Epithelial cell of esophagus (primary cell): ENCODE measurements around the gene IRGQ.

Source experiments
- DNase-seq: peaks from one replicate; pipeline ENCODE4 v3.0.0; 2010; ENCODE audit warnings: low read depth
- H3K4me3 ChIP-seq: 2 replicates; pipeline ENCODE4 v1.5.1; 2011; ENCODE audit warnings: mild to moderate bottlenecking, low read length, control low read depth
- CTCF ChIP-seq: IDR thresholded peaks from 2 replicates; pipeline ENCODE4 v1.5.1; 2011; ENCODE audit warnings: low read depth, mild to moderate bottlenecking, low read length, control low read depth, inconsistent platforms; ENCODE audit not compliant: insufficient read depth; ENCODE audit errors: missing control alignments

The IRGQ gene

GRCh38 chr19:43541920-43542650, 53.8 kb downstream of the IRGQ start:
- DNase-seq, result no peak
- TF ChIP-seq CTCF, result no peak

GRCh38 chr19:43540381-43540780, 55.6 kb downstream of the IRGQ start:
- no peak for TF ChIP-seq CTCF
- no peak for DNase-seq
- H3K4me3 ChIP-seq, result no peak overlapping the region

More at GRCh38 chr19:43541920-43542650, 53.8 kb downstream of the IRGQ start:
- no peak overlapping the region for H3K4me3 ChIP-seq

GRCh38 chr19:43538922-43539321, 57.0 kb downstream of the IRGQ start:
- no peak for TF ChIP-seq CTCF
- H3K4me3 ChIP-seq, result no peak overlapping the region
- DNase-seq, result no peak

- peak; percentile 57 for DNase-seq
- TF ChIP-seq CTCF, result peak; percentile 65
- H3K4me3 ChIP-seq, result no peak overlapping the region
Observed at GRCh38 chr19:43534816-43535761, 60.8 kb downstream of the IRGQ start.
